ENCODE measurements around the gene DOCK6.

DOCK6 gene

DNA sequence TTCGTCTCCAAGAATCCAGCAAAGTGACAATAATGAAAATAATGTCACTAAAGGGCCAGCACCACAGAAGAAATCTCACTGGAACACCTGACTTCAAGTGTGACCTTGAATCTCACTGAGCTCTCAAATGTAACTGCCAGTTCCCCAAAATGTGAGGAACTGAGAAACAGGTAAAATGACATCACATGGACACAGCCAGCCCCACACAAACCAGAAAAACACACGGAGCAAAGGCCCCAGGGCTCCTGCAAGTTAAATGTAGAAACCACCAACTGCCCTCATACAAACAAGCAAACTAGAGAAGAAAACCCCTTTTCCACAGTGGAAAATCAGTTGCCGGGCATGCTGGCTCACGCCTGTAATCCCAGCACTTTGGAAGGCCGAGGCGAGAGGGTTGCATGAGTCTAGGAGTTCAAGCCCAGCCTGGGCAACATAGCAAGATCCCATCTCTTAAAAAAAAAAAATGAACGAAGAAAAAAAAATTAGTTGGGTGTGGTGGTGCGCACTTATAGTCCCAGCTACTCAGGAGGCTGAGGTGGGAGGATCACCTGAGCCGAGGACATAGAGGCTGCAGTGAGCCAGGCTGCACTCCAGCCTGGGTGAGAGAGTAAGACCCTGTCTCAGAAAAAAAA lies 56.3 kb downstream of the DOCK6 start:
- TF ChIP-seq, protein P1, sequence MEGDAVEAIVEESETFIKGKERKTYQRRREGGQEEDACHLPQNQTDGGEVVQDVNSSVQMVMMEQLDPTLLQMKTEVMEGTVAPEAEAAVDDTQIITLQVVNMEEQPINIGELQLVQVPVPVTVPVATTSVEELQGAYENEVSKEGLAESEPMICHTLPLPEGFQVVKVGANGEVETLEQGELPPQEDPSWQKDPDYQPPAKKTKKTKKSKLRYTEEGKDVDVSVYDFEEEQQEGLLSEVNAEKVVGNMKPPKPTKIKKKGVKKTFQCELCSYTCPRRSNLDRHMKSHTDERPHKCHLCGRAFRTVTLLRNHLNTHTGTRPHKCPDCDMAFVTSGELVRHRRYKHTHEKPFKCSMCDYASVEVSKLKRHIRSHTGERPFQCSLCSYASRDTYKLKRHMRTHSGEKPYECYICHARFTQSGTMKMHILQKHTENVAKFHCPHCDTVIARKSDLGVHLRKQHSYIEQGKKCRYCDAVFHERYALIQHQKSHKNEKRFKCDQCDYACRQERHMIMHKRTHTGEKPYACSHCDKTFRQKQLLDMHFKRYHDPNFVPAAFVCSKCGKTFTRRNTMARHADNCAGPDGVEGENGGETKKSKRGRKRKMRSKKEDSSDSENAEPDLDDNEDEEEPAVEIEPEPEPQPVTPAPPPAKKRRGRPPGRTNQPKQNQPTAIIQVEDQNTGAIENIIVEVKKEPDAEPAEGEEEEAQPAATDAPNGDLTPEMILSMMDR (IDR thresholded peaks at IDR 0.05; ENCODE audit: extremely low read depth, insufficient read depth, missing control alignments): no peak
- in situ Hi-C loops (cut with MboI; ENCODE audit: low pct_unique_long_range_greater_than_20kb, low sequenced_read_pairs, unreplicated experiment): no loop called here
- peak; percentile 83 for DNase-seq (ENCODE audit: low spot score)

DNA sequence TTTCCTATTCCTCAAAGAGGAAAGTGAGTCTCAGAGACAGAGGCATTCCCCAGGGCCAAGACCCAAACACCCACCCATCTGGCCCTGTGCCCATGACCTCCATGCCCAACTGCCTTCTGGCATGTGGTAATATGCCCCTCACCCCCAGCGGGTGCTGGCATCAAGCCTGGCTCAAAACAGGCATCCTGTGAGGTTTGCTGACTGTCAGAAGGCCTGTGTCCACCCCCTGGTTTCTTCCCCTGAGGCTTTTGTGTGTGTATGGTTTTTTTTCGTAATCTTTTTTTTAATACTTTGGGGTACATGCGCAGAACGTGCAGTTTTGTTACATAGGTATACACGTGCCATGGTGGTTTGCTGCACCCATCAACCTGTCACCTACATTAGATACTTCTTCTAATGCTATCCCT lies 57.4 kb downstream of the DOCK6 start:
- DNase-seq (ENCODE audit: low spot score): peak; percentile 51
- TF ChIP-seq, protein P1 (IDR thresholded peaks at IDR 0.05; ENCODE audit: extremely low read depth, insufficient read depth, missing control alignments): no peak
- in situ Hi-C loops (cut with MboI; ENCODE audit: low pct_unique_long_range_greater_than_20kb, low sequenced_read_pairs, unreplicated experiment): no loop called here

DNA sequence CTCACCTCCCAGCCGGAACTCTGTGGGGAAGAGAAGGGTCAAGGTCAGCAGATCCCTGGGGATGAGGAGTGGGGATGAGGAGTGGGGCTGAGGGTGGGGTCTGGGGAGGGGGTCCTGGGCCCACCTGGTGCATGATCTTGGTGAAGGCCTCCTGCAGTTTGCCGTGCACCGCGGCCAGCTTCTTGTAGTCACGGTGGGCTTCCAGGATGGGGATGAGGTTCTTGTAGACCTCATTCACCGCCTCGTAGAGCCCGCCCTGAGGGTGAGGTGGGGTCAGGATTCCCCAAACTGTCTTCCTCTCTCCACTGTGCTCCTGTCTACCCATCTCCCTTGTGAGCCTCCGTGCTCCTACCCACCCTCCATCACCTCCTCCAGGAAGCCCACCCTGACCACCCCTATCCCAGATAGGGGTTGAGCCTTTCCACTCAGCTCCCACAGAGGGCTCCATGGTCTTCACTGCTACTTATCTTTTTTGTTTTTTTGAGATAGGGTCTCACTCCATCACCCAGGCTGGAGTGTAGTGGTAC lies 58.2 kb downstream of the DOCK6 start:
- TF ChIP-seq, protein P1 (IDR thresholded peaks at IDR 0.05; ENCODE audit: extremely low read depth, insufficient read depth, missing control alignments): no peak
- DNase-seq (ENCODE audit: low spot score): no peak
- in situ Hi-C loops (cut with MboI; ENCODE audit: low pct_unique_long_range_greater_than_20kb, low sequenced_read_pairs, unreplicated experiment): no loop called here

DNA sequence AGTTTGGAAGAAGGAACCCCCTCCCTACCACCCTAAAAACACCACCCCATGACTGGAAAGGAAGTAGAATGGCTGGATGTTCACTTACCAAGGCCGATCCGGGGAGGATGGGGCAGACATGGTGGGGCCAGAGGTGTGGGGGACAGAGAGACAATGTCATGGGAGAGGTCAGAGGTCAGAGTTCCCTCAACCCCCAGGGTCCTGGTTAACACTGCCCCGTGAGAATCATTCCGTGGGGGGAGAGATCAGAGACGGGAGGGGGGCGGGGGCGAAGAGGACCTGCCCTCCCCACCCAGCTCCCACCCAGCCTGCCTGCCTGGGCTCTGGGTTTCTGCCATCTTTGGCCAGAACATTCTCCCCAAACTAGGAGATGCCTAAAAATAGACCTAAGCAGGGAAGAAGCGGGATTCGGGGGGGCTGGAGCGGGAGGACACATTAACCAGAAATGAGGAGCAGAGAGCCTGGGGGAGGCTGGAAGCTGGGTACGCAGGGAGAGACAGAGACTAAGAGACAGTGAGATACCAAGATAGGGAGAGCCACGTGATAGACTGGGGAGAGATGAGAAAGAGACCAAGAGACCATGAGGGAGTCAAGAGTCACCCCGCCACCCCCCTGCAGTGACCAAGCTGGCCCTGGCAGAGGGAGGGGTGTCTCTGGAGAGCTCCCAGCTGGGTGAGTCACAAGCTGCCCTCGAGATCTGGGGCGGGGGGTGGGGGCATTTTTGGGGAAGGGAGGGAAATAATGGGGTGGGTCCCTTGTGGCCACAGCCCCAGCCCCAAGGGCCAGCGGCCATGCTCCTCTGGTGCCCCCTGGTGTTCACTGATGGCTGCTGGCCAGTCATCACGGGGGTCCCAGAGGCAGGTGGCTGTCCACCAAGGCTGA lies 58.9 kb downstream of the DOCK6 start:
- in situ Hi-C loops (cut with MboI; ENCODE audit: low pct_unique_long_range_greater_than_20kb, low sequenced_read_pairs, unreplicated experiment): no loop called here
- TF ChIP-seq, protein P1 (IDR thresholded peaks at IDR 0.05; ENCODE audit: extremely low read depth, insufficient read depth, missing control alignments): peak; percentile 89
- peak; percentile 84 for DNase-seq (ENCODE audit: low spot score)

DNA sequence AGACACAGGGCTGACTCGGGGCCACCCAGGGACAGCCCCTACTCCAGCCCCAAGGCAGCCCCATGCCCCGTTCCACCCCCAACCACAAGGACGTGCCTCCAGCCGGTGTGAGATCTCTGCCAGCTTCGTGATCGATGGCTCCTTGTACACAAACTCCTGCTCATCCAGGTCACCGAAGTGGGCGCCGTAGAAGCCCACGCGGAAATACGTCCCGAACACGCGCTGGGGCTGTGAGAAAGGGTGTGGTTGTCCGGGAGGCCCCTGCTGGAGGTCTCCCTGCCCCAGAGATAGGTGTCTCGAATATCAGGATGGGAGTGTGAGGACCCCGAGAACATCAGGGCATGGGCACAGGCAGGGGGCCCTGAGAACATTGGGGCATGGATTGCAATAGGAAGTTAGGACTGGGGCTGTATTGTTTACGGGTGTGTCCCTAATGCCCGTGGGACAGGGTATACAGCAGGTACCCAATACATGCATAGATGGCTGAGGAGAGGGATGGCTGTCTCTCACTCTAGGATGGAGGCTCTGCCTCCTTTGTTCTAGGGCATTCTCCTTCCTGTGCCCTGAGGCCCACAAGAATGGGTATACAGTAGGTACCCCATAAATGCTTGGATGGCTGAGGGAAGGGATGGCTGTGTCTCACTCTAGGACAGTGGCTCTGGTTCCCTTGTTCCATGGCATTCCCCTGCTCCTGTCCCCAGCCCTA lies 59.7 kb downstream of the DOCK6 start:
- in situ Hi-C loops (cut with MboI; ENCODE audit: low pct_unique_long_range_greater_than_20kb, low sequenced_read_pairs, unreplicated experiment): no loop called here
- TF ChIP-seq, protein P1 (IDR thresholded peaks at IDR 0.05; ENCODE audit: extremely low read depth, insufficient read depth, missing control alignments): no peak
- DNase-seq (ENCODE audit: low spot score): no peak

DNA sequence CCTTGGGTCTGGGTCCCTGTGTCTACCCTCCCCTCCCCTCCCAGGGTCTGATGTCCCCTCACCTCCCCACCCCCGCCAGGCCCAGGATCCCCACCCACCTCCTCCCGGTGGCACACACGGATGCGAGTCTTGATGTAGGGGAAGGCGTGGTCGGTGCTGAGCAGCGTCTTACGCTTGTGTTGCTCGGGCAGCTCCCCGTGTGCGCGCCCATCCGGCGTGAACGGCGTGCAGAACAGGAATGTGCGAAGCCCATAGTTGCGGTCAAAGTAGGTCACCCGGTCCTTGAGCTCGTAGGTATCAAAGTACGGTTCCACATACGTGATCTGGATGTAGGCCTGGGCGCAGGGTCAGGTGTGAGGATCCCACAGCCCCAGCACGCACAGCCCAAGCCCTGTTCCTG lies 60.5 kb downstream of the DOCK6 start:
- in situ Hi-C loops (cut with MboI; ENCODE audit: low pct_unique_long_range_greater_than_20kb, low sequenced_read_pairs, unreplicated experiment): no loop called here
- DNase-seq (ENCODE audit: low spot score): no peak
- TF ChIP-seq, protein P1 (IDR thresholded peaks at IDR 0.05; ENCODE audit: extremely low read depth, insufficient read depth, missing control alignments): no peak
